Measurements from ENCODE around the gene CFAP20DC.

DNA sequence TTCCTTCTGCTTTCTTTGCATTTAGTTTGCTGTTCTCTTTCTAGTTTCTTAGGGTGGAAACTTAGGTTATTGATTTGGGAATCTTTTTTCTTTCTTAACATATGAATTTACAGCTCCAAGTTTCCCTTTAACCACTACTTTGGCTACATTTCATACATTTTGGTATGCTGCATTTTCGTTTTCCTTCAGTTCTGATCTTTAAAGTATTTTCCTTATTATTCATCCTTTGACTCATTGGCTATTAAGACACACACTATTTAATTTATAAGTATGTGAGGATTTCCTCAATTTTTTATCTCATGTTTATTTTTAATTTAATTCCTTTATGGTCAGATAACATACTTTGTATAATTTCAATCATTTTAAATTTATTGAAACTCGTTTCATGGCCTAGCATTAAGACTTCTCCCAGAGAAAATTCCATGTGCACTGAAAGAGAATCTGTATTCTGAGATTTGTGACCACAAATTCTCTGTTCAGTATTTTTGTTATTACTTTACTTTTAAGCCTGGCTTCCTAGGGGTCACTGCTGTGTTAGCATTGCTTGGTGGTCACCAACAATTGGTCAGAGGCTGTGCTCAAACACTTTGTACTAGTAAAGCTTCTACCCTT lies 87.7 kb downstream of the CFAP20DC start:
- TF ChIP-seq CTCF (IDR thresholded peaks at IDR 0.05; ENCODE audit: low read depth, low read length) (no peak), POLR2A (IDR thresholded peaks at IDR 0.05; ENCODE audit: extremely low read depth, insufficient read length) (no peak)
- TF ChIP-seq, protein P1, sequence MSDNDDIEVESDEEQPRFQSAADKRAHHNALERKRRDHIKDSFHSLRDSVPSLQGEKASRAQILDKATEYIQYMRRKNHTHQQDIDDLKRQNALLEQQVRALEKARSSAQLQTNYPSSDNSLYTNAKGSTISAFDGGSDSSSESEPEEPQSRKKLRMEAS (IDR thresholded peaks at IDR 0.05; ENCODE audit: low read depth, low read length) = no peak
